SIG-M5 treated with dmso at 0.1 percent for 504 hours (cell line): ENCODE data around the gene RASSF8.

Experiments
- DNase-seq: peaks from one replicate; lab custom pipeline; 2025; ENCODE audit not compliant: unreplicated experiment; lab: John Stamatoyannopoulos, UW

The RASSF8 gene

GRCh38 chr12:26027401-26027800 lies 68.9 kb downstream of the RASSF8 start:
- no peak for DNase-seq

DNA sequence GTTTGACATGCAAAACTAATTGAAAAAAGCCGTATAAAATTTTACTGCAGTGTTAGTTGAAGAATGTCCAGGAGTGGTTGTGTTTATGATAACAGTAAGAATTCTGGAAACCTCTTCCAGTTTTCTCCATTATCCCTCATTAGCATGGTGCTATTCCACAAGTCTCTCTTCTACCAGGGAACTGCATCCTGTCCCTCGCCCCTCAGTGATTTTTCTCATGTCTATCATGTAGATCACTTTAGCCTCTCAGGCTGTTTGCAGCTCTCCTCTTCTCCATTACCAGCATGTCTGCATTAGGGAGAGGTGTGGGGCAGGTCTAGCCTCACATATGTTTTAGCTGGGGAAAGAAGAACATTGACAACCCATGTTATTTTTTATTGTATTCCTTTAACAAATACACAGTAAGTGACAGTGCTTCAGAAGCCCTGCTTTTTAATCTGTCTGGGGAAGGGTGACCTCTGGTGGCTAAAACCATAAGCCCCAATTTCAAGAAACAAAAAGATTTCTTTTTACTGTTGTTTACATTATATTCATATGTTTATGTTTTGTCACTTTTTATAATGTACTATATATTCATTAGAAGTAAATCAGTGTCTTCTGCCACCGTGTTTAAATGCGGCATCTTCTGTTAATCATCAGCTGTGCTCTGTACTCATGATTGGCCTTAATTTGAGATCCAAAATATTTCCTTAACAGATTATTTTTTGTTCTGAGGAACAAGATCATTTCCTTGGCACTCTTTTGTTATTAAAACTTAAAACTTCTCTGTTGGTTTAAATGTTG lies 70.7 kb downstream of the RASSF8 start:
- DNase-seq = peak; percentile 3

GRCh38 chr12:26029736-26030022 lies 71.2 kb downstream of the RASSF8 start:
- DNase-seq = no peak

GRCh38 chr12:26030371-26030770 lies 71.9 kb downstream of the RASSF8 start:
- DNase-seq = no peak

DNA sequence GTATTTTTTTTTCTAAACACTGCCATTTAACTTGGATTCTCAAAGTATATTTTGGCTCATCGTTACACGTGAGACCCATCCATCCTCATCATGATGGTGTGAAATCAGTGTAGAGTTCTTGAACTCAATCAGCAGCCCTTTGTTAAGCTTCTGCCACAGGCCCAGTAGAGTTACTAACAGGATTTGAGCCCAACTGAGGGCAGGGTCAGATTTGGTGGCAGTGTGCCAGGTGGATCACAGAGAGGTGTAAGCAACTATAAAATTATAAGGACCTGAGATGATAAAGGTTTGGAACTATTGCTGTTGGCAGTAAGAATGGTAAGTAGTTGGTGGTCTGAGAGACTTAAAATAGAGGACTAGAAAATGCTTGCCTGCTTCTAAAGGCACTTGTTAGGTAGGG lies 72.8 kb downstream of the RASSF8 start:
- no peak for DNase-seq

GRCh38 chr12:26031827-26032226 lies 73.3 kb downstream of the RASSF8 start:
- DNase-seq = no peak

- no peak for DNase-seq
Observed at GRCh38 chr12:26032290-26032689, 73.8 kb downstream of the RASSF8 start.

DNA sequence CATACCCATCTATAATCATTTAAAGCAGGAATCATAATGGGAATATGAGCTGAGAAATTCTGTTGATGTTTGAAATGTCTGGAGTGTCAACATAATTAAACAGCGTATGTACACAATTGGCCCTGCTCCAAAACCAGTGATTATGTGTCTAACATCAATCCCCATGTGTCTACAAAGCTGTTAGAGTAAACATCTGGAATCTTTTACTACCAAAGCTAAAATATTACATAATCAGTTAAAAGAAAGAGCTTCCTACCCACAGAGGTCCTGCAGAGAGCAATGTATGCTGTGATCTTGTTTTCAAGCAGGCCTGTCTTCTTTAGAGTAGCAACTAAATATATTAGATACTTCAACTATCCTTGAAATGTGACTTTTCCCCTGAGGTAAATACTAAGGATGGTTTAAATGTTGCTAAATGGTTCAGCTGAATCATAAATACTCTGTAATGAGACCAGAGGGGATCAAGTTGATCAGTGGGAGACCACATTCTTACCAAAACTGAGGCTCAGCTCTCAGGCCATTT lies 74.3 kb downstream of the RASSF8 start:
- peak; percentile 1 for DNase-seq

- no peak for DNase-seq
Observed at GRCh38 chr12:26034371-26035142, 76.1 kb downstream of the RASSF8 start.

DNA sequence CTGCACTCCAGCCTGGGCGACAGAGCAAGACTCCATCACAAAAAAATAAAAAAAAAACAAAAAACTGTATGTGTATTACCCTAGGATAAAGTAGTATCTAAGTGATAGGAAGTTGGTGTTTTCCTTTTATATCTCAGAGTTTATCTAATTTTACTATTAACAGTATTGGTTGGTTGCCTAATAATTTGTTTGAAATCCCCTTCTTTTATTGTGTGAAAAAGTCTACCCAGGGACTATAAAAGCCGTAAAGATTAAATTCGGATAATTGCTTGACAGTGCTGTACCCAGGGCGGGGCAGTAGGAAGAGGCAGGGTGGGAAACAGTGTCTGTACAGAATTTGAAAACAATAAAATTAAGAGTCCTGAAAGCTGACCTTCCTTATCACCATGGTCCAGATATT lies 78.4 kb downstream of the RASSF8 start:
- DNase-seq = no peak

- DNase-seq = no peak
Observed at GRCh38 chr12:26037615-26038220, 79.2 kb downstream of the RASSF8 start.

GRCh38 chr12:26042645-26043044 lies 84.2 kb downstream of the RASSF8 start:
- DNase-seq = no peak

DNA sequence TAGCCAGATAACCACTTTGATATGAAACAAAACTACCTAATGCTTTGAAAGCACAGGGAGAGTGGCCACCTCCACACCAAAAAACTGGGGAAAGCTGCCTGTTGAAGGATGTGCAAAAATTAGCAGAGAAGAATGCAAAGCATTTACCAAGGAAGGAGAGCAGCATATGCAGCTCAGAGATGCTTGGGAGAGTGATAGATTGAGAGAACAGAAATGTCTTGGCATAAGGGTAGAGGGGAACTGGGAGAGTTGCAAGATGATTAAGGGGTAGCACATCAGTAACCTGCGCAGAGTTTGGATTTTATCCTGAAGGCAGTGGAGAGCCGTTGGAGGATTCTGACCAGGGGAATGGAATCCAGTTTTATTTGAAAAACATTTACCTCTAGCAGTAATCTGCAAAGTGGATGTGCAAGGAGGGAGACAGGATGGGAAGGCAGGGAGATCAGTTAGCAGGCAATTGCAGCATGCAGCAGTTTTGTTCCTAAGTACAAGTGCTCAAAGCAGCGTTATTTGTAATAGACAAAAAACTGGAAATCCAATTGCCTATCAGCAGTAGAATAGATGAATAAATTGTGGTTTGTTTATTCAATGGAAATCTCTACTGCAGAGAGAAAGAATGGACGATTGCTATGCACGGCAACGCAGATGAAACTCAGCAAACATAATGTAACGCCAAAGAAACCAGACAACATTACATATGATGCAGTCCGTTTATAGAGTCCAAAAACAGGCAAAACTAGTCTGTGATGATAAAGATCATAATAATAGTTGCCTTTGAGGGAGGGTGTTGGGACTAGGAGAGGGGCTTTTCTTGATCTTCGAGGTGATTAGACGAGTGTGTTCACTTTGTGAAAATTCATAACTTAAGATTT lies 84.9 kb downstream of the RASSF8 start:
- peak; percentile 19 for DNase-seq

DNA sequence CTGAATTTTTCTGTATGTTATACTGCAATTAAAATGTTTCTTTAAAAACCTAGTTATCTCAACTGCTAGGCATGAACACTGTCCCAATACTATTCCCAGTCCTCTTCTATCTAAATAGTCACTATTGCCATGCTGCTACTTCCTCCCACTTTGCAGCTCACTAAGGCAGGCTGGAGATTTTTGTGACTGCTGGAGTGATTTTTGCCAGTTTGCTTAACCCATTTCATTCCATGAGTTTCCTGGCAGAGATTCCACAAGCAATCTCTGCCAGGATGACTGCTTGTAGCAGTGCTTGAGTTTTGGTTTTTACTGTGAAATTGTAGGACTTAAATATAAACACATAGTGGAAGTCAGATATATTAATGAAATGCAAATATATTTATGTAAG lies 85.5 kb downstream of the RASSF8 start:
- no peak for DNase-seq

DNA sequence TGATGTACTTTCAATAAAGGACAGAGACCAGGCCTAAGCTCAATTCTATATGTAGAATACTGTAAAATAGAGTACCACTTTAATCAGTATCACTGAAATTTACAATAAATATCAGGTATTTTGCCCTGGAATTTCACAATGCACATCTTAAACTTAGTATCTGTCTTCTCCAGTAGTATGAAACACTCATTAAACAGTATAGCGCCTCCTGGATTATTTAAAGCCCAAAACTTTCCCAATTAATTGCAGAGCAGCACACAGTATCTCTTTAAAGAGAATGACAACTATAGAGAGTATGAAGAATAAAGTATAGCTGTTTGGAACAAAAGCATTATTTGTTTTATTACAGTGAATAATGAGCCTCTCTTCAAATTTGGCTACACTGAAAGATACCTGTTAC lies 86.1 kb downstream of the RASSF8 start:
- DNase-seq = no peak

GRCh38 chr12:26046203-26046602 lies 87.7 kb downstream of the RASSF8 start:
- DNase-seq = no peak

DNA sequence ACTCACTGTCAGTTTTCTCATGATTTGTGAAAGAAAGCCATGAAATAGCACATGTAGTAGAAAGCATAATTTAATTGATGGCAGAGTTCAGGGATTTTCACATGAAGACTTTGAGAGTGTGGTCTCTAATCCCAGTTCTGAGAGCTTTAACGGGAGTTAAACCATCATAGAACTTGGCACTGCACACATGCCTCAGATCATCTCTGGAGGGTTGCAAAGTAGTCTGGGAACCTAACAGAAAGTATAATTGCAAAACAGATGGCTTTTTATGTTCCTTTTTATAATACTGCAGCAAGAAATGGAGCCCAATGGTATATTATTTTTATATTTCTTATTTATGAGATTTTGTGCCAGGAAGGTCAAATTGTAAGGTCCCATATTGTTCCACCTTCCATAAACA lies 88.4 kb downstream of the RASSF8 start:
- no peak for DNase-seq

GRCh38 chr12:26047401-26048226 lies 89.1 kb downstream of the RASSF8 start:
- no peak for DNase-seq

GRCh38 chr12:26052652-26053051 lies 94.2 kb downstream of the RASSF8 start:
- DNase-seq = no peak

DNA sequence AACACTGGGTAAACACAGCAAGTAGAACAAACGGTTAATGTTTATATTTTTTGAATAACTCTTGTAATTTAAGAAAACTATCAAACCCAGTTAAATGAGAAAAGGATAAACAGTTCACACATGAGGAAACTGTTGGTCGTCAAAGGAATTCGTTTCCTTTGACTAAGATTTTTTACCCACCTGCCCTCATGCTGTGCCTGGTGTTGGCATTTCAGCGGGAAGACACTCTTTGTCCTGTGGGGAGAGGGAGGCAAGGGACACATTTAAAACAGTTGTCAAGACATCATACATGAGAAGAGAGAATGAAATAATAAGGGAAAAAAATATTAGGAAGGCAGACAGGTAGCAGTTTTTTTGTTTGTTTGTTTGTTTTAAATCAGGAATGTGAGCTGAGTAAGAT lies 95.9 kb downstream of the RASSF8 start:
- no peak for DNase-seq
